DMS53 treated with DMSO at 0.1 percent for 48 hours (cell line): Measurements from ENCODE around the gene PRND.
"Not testable (repeated sequence)": the region's sequence is repeated elsewhere in the genome, so short reads cannot be mapped to it uniquely, and the experiment has no call there.

Experiments
- DNase-seq: peaks from one replicate; lab custom pipeline; 2025; ENCODE audit not compliant: unreplicated experiment; lab: John Stamatoyannopoulos, UW

PRND gene, protein sequence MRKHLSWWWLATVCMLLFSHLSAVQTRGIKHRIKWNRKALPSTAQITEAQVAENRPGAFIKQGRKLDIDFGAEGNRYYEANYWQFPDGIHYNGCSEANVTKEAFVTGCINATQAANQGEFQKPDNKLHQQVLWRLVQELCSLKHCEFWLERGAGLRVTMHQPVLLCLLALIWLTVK

DNA sequence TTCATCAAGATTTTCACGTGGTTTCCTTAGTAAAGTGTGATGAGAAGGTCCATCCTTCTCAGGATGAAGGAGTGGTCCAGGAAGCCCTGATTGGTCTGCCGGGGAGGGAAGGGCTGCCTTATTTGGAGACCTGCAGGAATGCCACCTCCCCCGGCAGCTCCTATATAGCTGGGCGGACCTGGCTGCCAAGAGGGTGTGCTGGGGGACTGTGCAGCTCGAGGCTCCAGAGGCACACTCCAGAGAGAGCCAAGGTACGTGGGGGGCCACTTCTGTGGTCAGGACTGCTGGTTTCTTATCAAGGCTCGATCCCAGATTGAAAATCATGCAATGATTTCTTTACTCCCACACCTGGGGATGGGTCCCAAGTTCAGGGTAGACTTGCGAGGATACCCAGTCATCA lies at the start of gene PRND:
TSS of gene PRND (plus strand) at position 191 of the 400 bp plus-strand sequence. CDS start 2,643 bp downstream, outside the sequence.
- DNase-seq, result no peak

DNA sequence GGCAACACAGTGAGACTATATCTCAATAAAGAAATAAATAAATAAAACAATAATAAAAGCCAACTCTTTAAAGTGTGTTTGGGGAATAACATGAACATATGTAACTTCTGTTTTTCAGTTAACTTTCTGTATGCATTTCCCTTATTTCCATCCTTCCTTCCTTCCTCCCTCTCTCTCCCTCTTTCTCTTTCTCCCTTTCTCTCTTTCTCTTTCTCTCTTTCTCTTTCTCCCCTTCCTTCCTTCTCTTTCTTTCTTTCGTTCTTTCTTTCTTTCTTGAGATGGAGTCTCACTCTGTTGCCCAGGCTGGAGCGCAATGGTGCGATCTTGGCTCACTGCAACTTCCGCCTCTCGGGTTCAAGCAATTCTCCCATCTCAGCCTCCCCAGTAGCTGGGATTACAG lies 48.8 kb upstream of the PRND start:
- no peak for DNase-seq

DNA sequence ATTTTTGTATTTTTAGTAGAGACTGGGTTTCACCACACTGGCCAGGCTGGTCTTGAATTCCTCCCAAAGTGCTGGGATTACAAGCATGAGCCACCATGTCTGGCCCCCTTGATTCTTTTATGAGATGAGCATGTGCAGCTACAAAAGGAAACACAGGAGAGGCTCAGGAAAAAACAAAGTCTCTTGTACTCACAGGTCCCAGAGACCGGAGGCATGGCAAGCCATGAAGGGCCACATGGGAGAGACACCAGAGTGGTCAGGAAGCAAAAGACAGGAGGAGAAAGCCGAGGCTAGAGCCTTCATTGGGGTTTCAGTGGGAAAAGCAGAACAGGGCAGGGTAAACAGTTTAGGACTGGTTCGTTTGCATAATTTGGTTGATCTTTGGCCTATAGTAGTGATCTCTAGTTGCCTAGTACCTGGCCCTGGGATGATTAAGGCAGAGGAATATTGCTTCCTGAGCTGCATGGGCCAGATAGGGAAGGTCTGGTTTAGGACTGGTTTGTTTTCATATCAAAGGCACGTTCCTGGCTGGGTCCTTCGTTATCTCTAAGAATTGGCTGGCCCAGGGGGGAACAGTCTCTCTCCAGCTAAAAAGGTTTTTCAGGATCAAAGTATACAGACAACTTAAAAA lies 48.2 kb upstream of the PRND start:
- DNase-seq, result no peak

DNA sequence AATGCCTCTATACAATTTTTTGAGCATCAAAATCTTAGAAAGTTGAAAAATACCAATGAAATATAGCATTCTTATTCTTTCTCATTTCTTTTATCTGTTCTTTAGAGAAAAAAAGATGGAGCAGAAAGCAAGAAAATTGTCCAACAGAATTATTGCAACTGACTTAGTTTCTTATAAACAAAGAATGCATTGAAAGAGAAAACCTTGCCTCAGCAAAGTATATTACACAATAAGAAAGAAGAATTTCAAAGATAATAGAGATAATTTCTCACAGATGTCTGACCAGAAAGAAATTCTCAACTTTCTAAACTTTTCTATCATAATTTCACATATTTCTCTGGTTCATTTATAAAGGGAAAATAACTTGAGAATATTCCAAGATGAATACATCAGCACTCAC lies 47.0 kb upstream of the PRND start:
- DNase-seq, result no peak

DNA sequence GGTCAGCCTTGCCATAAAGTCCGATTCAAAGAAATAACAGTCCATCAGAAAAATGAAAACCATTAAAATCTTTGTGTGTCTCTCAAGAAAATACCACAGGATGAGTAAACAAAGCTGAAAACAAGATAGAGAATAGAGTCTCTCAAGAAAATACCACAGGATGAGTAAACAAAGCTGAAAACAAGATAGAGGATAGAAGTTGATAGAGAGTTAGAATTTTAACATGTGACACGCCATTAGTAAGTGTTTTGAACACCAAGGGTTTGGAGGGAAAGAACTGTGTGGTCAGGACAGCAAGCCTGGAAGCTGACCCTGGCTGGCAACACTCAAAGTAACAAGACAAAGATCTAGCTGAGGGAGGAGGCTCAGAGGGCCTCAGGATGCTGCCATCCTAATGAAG lies 43.9 kb upstream of the PRND start:
- no peak for DNase-seq

DNA sequence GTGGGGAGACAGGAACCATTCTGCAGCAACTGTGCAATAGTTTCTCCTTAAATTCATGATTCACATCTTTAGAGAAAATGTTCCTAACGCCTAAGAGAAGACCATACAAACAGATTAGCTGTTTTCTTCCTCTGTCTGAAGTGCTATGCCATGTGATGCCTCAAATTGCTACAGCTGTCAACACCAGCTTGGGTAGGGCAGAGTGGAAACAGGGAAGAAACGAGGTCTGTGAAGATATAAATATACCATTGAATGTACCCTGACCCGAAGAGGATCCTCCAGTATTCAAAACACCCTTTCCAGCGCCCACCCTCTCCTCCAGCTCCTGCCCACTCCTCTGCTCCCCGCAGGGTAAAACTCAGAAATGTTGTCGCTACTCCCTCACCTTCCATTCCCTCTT lies 40.3 kb upstream of the PRND start:
- no peak for DNase-seq

DNA sequence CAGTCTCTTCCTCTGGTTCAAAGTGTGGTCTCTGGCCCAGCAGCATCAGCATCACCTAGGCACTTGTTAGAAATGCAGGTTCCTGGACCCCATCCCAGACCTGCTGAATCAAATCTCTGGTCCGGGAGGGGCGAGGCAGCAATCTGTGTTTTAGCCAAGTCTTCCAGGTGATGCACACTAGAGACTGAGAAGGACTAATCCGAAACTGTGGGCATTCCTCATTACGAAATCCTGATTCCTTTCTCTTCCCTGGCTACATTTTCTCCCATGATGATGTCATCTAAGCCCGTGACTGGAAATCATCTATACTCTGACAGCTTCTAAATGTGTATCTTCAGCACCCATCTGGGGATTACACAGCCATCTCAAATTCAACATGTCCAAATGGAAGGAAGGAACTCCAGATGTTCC lies 39.7 kb upstream of the PRND start:
- no peak for DNase-seq

DNA sequence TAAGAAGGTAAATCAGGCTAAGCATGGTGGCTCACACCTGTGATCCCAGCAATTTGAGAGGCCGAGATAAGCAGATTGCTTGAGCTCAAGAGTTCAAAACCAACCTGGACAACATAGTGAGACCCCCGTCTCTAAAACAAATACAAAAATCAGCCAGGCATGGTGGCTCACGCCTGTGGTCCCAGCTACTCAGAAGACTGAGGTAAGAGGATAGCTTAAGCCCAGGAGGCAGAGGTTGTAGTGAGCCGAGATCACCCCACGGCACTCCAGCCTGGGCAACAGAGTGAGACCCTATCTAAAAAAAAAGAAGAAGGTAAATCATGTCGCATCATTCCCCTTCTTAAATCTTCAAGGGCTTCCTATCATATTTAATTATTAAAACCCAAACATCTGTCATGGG lies 39.0 kb upstream of the PRND start:
- DNase-seq, result no peak

DNA sequence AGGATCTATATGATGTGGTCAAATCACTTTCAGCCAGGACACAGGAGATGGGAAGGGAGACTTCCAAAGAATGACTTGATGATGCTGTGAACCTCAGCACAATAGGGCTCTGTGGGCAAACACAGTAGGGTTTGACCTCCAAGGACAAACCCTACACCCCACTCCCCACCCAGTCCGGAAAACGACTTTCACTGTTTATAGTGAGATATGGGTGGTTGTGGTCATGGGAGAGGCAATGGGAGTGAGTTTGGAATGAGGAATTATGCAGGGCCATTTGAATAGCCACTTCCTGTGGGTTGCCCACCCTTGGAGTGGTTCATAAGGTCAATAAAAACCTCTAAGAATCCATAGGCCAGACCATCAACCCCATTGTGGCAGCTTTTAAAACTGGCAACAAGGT lies 38.4 kb upstream of the PRND start:
- no peak for DNase-seq

DNA sequence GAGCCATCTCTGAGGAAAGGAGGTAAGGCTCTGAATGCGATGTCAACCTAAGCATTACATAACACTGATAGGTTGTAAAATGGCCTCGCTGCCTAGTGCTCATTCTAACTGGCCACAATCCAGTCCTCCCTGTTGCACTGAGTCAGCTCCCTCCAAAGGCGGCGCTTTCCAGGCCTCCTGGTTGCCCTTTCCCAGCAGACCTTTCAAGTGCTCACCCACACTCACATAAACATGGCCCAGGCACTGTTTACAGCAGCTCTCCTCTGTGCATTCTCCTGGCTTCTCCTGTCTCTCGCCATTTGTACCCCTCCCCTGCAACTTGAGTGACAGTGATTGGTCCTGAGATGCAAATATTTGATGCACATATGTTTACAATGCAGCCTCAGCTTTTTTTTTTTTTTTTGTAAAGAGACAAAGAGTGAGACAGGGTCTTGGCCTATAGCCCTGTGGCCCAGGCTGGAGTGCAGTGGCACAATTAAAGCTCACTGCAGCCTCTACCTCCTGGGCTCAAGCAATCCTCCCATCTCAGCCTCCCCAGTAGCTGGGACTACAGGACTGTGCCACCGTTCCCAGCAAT lies 36.8 kb upstream of the PRND start:
- no peak for DNase-seq

DNA sequence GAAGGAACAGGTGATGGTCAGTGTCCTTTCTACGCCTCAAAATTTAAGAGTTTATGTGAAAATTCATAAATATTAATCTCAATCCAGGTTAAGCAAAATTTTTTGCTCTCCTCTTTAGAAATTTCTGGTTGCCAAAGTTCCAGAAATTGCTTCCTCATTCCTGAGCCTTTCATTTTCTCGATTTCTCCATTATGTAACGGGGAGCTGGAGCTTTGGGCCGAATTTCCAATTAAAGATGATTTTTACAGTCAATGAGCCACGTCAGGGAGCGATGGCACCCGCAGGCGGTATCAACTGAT lies 35.8 kb upstream of the PRND start:
- DNase-seq, result no peak

DNA sequence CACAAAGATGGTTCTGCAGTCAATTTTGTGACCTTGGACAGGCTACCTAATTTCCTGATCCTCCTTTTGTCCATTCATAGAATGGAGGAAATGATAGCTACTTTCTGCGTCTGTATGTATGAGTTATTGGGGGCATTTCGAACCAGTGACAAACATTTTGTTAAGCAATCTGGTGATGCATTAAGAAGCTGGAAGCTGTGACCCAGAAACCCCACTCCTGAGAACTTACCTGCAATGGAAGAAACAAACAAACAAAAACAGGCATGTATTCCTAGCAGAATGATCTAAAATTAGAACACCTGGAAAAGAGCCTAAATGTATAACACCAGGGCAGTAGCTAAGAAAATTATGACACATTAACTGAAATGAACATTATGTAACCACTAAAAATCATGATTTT lies 33.4 kb upstream of the PRND start:
- no peak for DNase-seq

DNA sequence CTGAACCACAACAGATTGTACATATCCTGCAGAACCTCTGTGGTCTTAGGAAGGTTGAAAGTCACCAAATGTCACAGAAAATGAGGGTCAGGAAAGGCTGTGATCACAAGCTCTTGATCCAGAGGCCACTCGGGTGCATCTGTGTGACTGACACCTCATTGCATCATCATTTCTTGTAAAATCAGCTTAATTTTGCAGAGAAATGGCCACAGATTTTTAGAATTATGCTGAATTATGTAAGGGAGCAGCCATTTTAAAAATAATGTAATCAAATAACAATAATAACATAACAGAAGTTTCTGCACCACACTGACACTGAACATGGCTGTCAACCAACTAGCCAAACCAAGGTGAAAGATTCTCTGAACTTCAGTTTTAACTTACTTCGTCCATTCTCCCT lies 32.5 kb upstream of the PRND start:
- DNase-seq, result no peak

DNA sequence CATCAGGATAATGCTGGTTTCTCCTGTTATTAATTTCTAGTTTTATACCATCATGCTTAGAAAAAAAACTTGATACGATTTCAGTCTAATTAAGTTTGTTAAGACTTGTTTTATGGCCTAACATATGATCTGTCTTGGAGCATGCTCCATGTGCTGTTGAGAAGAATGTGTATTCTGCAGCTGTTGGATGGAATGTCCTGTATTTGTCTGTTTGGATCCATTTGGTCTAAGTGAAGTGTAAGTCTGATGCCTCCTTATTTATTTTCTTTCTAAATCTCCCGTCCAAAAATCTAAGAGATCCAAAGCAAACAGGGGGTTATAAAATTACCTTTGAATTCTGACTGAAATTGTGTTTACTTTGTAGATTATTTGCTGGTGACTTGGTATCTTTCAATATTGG lies 30.0 kb upstream of the PRND start:
- no peak for DNase-seq

DNA sequence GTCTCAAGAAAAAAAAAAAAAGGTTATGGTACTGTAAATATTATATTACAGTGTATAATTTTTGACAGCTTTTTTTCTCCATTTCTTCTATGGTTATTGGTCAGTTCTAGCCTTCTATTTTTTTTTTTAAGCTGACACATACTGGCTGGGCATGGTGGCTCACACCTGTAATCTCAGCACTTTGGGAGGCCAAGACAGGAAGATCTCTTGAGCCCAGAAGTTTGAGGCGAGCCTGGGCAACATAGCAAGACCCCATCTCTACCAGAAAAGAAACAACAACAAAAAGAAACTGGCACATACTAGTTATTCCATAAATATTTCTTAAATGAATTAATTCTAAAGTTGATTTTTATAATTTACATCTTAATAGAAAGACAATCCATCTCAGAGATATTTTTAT lies 27.6 kb upstream of the PRND start:
- no peak for DNase-seq

DNA sequence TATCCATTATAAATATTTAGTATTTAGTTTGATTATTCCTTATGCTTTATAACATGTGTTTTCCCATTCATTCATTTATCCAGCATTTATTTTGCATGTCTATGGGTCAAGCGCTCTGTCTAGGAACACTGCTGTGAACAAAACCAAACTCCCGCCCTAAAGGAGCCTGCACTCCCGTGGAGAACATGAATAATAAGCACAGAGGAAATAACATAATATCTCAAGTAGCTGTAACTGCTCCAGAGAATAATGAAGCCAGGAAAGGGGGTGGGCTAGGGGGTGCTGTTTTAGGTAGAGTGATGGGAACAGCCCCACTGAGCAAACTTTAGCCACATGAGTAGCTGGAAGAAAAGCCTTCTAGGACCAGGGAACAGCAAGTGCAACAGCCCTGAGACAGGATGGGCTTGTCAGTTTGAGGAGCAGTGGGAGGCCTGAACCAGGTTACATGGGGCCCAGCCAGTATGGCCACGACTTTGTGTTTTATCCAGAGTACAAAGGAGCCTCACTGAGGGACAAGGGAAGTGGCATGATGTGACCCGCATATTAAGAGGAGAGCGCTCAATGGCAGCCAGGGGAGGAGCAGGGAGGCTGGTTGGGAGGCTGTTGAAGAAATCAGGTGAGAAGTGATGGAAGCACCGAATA lies 24.4 kb upstream of the PRND start:
- no peak for DNase-seq

DNA sequence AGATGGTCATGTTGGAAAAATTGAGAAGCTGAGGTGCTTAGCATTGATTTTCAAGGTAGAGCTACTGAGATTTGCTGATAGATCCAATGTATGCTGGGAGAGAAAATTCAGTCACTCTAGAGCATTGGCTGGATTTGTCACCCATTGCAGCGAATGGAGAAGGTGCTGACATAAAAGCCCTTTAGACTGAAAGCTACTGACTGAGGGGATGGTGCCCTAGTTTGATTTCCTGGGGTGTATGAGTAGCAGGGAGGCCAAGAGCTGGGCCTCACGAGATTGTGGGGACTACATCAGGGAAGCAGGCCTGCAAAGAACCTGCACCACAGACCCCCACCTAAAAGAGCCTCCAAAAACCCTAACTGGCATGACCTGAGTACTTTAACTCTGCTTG lies 23.9 kb upstream of the PRND start:
- DNase-seq, result no peak

DNA sequence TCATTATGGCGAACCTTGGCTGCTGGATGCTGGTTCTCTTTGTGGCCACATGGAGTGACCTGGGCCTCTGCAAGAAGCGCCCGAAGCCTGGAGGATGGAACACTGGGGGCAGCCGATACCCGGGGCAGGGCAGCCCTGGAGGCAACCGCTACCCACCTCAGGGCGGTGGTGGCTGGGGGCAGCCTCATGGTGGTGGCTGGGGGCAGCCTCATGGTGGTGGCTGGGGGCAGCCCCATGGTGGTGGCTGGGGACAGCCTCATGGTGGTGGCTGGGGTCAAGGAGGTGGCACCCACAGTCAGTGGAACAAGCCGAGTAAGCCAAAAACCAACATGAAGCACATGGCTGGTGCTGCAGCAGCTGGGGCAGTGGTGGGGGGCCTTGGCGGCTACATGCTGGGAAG lies 22.5 kb upstream of the PRND start:
- no peak for DNase-seq

DNA sequence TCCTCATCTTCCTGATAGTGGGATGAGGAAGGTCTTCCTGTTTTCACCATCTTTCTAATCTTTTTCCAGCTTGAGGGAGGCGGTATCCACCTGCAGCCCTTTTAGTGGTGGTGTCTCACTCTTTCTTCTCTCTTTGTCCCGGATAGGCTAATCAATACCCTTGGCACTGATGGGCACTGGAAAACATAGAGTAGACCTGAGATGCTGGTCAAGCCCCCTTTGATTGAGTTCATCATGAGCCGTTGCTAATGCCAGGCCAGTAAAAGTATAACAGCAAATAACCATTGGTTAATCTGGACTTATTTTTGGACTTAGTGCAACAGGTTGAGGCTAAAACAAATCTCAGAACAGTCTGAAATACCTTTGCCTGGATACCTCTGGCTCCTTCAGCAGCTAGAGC lies 21.8 kb upstream of the PRND start:
- DNase-seq, result no peak

DNA sequence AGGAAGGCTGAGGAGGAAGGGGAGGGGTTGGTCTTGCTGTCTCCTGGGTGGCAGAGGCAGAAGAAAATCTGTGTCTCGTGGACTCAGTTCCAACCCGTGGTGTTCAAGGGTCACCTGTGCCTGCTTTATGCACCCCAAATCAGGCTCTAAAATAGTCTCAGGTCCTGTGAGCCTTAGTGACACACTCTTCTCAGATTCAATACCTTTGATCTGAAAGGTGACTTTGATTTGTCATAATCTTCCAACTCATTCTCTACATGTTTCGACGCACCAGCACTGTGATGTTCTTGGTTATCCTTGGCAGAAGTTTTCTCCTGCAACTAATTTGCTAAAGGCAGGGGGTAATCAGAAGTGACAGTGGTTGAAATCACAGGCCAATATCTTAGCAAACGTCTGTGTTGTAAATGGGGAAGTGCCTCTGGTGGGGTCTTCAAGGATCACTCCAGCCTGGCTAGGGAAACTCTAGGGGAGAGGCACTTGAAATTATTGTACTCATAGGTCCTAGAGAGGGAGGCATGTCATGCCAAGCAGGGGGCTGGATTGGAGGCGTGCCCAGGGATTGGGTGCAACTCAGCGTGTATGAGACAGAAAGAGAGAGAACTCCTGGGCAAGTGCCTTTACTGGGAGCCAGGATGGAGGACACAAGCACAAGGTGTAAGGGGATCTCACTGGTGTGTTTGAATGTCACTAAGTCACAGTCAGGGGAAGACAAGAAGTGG lies 19.0 kb upstream of the PRND start:
- DNase-seq, result no peak

DNA sequence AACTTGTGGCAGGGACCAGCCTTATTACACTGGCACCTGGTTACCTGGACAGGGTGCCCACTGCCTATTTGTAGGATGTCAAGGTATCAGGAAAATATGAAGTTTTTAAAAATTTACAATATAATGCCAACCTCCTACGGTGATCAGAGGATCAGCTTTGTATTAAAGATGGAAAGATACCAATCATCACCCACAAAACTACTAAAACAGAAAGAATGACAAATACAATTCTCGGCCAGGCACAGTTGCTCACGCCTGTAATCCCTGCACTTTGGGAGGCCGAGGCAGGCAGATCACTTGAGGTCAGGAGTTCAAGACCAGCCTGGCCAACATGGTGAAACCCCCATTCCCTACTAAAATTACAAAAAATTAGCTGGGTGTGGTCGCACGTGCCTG lies 18.4 kb upstream of the PRND start:
- DNase-seq, result no peak

DNA sequence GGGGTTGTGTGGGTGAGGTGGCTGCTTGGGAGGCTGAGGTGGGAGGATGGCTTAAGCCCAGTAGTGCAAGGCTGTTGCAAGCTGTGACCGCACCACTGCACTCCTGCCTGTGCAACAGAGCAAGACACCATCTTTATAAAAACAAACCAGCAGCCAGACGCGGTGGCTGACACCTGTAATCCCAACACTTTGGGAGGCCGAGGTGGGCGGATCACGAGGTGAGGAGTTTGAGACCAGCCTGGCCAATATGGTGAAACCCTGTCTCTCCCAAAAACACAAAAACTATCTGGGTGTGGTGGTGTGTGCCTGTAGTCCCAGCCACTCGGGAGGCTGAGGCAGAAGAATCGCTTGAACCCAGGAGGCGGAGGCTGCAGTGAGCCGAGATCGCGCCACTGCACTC lies 14.8 kb upstream of the PRND start:
- not testable (repeated sequence) for DNase-seq
